Fibroblast of skin of back (primary cell): ENCODE results near the gene ADAMTS2.
"Not testable (repeated sequence)": the region's sequence is repeated elsewhere in the genome, so short reads cannot be mapped to it uniquely, and the experiment has no call there.

Experiments
- DNase-seq: peaks from one replicate; pipeline ENCODE4 v3.0.0-alpha.2; 2013

Gene ADAMTS2

GRCh38 chr5:179296150-179296821 lies 49.0 kb downstream of the ADAMTS2 start:
- DNase-seq, result no peak

DNA sequence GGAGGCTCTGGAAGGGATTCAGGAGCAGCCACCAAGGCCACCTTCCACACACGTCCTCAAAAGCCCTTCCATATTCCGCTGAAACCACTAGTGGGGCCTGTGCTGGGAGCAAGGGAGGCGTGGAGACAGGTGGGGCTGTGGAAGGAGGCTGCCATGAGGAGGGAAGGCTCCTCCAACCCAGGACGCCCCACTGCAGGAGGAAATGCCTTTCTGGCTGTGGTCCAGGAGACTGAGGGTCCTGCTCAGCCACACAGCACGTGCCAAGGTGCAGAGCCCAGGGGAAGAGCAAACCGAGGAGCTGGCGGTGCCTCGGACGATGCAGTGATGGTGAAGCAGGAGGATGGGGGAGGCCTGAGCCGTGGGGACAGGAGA lies 49.5 kb downstream of the ADAMTS2 start:
- DNase-seq, result no peak

- peak; percentile 57 for DNase-seq
Observed at GRCh38 chr5:179294891-179295777, 50.1 kb downstream of the ADAMTS2 start.

DNA sequence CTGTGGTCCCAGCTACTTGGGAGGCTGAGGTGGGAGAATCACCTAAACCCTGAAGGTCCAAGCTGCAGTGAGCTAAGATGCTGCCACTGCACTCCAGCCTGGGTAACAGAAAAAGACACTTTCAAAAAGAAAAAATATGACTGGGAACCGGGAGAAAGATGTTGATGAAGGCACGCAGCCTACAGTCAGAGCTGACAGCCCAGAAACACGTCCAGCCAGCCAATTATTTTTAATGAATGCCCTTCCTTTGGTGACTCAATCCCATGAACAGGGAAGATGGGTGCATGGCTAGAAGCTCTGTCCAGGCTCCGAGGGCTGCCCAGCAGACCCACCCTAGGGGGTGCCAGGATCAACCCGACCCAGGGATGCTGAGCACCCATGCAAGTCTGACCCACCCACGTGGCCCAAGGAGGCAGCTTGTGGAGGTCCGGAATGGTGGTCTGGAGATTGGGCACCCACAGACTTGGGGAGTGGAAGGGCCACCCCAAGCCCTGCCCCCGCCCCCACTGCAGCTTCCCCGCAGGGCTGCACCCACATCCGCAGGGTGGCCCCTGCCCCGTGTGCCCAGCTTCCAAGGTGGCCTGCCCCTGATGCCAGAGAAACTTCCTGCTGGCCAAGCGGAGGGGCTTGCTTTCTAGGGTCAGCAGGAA lies 51.0 kb downstream of the ADAMTS2 start:
- no peak for DNase-seq

DNA sequence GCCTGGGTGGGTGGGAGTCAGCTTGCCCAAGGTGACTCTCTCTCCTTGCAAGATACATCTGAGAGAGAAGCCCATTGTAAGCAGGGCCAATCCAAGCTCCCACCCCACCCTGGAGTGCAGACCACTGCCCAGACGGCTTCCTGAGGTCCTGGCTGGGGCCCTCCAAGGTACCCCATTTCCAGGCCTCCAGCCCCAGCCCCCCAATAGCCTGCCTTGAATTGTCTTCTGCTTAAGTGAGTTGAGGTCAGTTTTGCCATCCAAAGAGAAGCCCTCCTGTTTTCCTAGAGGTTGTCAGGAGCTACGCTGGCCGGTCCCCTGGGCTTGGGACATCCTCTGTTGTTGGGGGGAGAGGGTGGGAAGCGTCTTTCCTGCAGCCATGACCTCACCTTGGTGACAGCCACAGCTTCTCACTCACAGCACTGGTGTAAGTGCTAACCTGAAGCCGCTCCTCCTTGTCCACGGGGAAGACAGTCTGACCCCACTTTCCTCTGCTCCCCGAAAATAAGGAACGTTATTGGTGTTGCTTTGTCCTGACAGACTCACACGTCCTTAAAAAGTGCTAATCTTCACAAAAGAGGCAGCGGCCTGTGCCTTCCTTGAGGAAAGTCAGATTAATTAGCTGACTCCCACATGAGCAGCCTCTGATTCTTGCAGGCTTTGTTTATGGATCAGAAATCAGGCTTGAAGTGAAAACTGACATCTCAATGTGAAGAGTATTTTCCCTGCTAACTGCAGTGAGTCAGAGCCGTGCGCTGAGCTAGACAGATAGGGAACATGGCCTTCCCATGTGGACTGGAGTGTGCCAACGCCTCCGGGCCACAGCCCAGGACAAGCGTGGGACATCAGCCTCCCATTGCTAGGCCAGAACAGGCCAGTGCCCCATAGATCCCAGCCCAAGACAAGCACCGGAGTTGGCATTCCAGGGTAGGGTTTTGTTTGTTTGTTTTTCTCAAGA lies 52.3 kb downstream of the ADAMTS2 start:
- DNase-seq, result no peak

- no peak for DNase-seq
Observed at GRCh38 chr5:179292202-179292601, 53.1 kb downstream of the ADAMTS2 start.

- no peak for DNase-seq
Observed at GRCh38 chr5:179290681-179291540, 54.4 kb downstream of the ADAMTS2 start.

- no peak for DNase-seq
Observed at GRCh38 chr5:179289756-179290385, 55.4 kb downstream of the ADAMTS2 start.

DNA sequence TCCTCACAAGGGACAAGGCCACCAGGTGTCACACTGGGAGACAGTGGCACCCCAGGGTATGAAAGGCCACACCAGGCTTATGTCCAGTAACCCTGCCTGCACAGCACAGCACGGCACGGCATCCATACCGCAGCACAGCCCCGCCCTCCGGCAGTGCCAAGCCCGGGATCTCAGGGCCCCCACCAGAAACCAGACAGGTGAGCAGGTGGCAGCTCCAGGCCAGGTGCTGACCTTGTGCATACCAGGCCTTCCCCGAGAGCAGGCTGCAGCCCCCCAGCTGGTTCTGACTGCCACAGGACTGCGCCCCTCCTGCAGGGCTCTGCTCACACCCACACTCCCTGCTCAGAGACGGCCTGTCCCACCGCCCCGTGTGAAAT lies 56.5 kb downstream of the ADAMTS2 start:
- DNase-seq, result no peak

DNA sequence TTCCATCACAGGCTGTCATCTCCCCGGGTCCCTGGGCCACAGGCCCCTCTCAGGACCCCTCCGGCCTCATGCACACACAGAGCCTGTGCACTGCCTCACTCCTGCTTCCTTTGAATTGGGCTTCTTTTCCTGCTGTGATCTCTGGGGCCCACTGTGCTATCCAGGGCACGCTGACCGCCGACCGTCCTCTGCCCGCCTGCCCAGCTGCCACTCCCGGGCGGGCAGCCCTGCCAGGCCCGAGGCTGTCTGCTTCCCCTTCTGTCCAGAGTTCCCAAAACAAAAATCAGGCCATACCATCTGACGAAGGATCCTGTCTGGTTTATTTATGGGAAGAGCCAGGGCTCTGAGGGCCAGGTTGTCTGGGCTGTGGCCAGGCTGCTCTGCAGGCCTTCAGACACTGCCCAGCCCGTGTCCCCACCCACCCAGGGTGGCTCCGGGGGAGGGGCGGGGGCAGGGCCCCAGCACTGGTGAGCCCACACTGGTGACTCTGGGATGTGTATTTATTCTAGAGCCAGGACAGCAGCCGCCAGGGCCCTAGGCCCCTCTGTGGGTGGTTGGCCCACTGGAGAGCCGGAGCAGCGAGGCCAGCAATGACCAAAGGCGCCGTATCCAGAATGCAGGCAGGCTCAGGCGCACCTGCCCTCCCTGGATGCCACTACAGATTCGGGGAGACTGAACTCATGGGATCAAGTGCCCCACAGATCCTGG lies 57.0 kb downstream of the ADAMTS2 start:
- DNase-seq, result no peak

GRCh38 chr5:179287631-179288030 lies 57.6 kb downstream of the ADAMTS2 start:
- DNase-seq, result no peak

DNA sequence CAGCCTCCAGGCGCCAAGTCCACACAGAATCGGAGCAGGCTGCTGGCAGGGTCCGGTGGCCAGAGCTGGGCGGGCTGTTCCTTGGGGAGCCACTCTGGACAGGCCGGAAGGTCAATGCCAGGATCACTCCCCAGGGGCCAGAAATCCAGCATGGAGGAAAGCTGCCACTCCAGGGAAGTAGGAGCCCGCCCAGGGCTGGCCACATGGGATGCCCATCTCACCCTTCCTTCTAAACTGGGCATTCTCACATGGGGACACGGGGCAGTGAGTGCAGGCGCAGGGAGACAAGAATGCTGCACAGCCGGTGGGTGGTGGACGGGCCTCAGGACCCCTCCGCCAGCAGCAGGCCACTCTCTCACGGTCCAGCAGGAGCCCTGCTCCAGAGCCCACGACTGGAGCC lies 58.2 kb downstream of the ADAMTS2 start:
- no peak for DNase-seq

- DNase-seq, result not testable (repeated sequence)
Observed at GRCh38 chr5:179285776-179286162, 59.5 kb downstream of the ADAMTS2 start.

- no peak for DNase-seq
Observed at GRCh38 chr5:179284751-179285631, 60.3 kb downstream of the ADAMTS2 start.

DNA sequence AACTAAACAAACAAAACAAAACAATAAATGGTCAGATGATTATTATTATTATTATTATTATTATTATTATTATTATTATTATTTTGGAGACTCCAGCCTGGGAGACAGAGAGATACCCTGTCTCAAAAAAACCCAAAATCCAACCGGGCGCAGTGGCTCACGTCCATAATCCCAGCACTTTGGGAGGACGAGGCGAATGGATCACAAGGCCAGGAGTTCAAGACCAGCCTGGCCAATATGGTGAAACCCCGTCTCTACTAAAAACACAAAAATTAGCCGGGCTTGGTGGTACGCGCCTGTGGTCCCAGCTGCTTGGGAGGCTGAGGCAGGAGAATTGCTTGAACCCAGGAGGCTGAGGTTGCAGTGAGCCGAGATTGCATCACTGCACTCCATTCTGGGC lies 61.4 kb downstream of the ADAMTS2 start:
- not testable (repeated sequence) for DNase-seq

GRCh38 chr5:179281694-179282093 lies 63.6 kb downstream of the ADAMTS2 start:
- DNase-seq, result no peak

- DNase-seq, result no peak
Observed at GRCh38 chr5:179280095-179280490, 65.2 kb downstream of the ADAMTS2 start.

DNA sequence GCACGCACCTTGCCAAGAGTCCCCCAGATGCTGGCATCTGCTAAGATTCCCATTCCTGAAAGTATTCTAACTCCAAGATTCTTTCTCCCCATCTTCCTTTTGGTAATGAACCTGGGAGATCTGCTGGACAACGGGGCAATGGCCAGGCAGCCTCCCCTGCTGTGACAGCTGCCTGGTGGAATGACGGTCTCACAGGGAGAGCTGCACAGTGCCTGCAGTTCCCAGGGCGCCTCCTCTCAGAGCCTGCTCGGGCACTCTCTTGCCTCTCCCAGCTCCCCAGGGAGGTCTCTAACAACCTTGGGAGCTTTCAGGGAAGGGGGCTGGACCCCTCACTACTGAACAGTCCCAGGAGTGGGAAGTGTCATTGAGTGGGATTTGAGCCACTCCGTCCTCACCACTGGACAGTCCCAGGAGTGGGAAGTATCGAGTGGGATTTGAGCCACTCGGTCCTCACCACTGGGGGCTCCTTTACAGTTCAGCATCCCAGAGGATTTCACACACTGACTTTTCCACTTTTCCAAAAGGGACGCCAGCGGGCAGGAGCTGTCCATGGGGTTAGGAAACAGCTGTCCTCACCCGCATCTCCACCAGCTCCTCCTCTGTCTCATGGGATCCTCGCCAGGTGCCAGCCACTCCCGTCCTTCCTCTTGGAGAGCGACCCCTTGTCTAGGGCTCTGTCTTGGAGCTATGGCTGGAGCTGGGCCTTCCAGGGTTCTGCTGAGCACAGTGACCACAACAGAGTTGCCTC lies 65.7 kb downstream of the ADAMTS2 start:
- peak; percentile 62 for DNase-seq
